ENCODE data around the gene NDUFAF2. TPM values are rescaled to one million over a fixed set of nuclear protein-coding genes. Genes with fewer than 3 reads are reported as not detected.

Gene NDUFAF2
- total RNA-seq, 1 experiment from 2014 or later: 60.8 TPM

- no TSS peak for BruUV-seq (replicated peaks)
- H3K4me3 ChIP-seq (ENCODE audit: low read depth, low read length): no peak overlapping the region
- Mint-ChIP-seq H3K9me3 (ENCODE audit: unreplicated experiment) (peaks cover 9% of the 10 kb centered on the region), H3K27me3 (ENCODE audit: insufficient read depth, unreplicated experiment) (no peaks in the 10 kb centered on the region), H3K36me3 (ENCODE audit: insufficient read depth, unreplicated experiment) (no peaks in the 10 kb centered on the region), H3K4me1 (ENCODE audit: low read depth, unreplicated experiment) (no peaks in the 10 kb centered on the region), H3K4me3 (ENCODE audit: unreplicated experiment) (no peak overlapping the region), H3K27ac (ENCODE audit: unreplicated experiment) (no peak overlapping the region)
- intact Hi-C loops (cut with micrococcal nuclease; ENCODE audit: unreplicated experiment): no loop called here
- TF ChIP-seq CTCF (IDR thresholded peaks at IDR 0.05; ENCODE audit: insufficient read depth in 1 of 2, low read depth in 1 of 2, low read length in 1 of 2, severe bottlenecking in 1 of 2, unreplicated experiment in 1 of 2): no peak
- H3K27me3 ChIP-seq (replicated peaks; ENCODE audit: control insufficient read depth, insufficient read depth, low read length): no peaks in the 10 kb centered on the region
- DNase-seq: no peak
- no peaks in the 10 kb centered on the region for H3K4me1 ChIP-seq
- ChIA-PET POLR2A (no interaction called here), CTCF (interaction anchor here (0.7 kb wide), 3 partner anchors 22 to 544 kb away, joined by 3 to 6 read pairs (median 6); no protein-coding TSS in a partner anchor)
- no peaks in the 10 kb centered on the region for H3K36me3 ChIP-seq (ENCODE audit: control insufficient read depth, insufficient read depth, low read length)
- H3K9me3 ChIP-seq: no peaks in the 10 kb centered on the region
Measured at GRCh38 chr5:60961685-60962084, 16.7 kb downstream of the NDUFAF2 start.

- Histone ChIP-seq H3K36me3 (ENCODE audit: control insufficient read depth, insufficient read depth, low read length) (no peaks in the 10 kb centered on the region), H3K4me1 (no peaks in the 10 kb centered on the region), H3K27me3 (replicated peaks; ENCODE audit: control insufficient read depth, insufficient read depth, low read length) (no peaks in the 10 kb centered on the region), H3K4me3 (ENCODE audit: low read depth, low read length) (no peak overlapping the region), H3K9me3 (no peaks in the 10 kb centered on the region)
- H3K27me3 Mint-ChIP-seq (ENCODE audit: insufficient read depth, unreplicated experiment): no peaks in the 10 kb centered on the region
- ChIA-PET POLR2A (no interaction called here), CTCF (no interaction called here)
- peaks cover 16% of the 10 kb centered on the region for H3K9me3 Mint-ChIP-seq (ENCODE audit: unreplicated experiment)
- no TSS peak for BruUV-seq (replicated peaks)
- DNase-seq: no peak
- H3K36me3 Mint-ChIP-seq (ENCODE audit: insufficient read depth, unreplicated experiment): no peaks in the 10 kb centered on the region
- H3K4me3 Mint-ChIP-seq (ENCODE audit: unreplicated experiment): no peak overlapping the region
- intact Hi-C loops (cut with micrococcal nuclease; ENCODE audit: unreplicated experiment): no loop called here
- no peak overlapping the region for H3K27ac Mint-ChIP-seq (ENCODE audit: unreplicated experiment)
- H3K4me1 Mint-ChIP-seq (ENCODE audit: low read depth, unreplicated experiment): peaks cover 3% of the 10 kb centered on the region
- TF ChIP-seq CTCF (IDR thresholded peaks at IDR 0.05; ENCODE audit: insufficient read depth in 1 of 2, low read depth in 1 of 2, low read length in 1 of 2, severe bottlenecking in 1 of 2, unreplicated experiment in 1 of 2): no peak
Measured at GRCh38 chr5:60972231-60972630, 27.2 kb downstream of the NDUFAF2 start.

- ChIA-PET POLR2A (interaction anchor here (0.9 kb wide), 1 partner anchor 278 kb away, joined by 3 read pairs; the partner anchor contains the start of gene DEPDC1B), CTCF (interaction anchor here (0.7 kb wide), 1 partner anchor 20 kb away, joined by 5 read pairs; no protein-coding TSS in a partner anchor)
- H3K27me3 ChIP-seq (replicated peaks; ENCODE audit: control insufficient read depth, insufficient read depth, low read length): no peaks in the 10 kb centered on the region
- H3K36me3 ChIP-seq (ENCODE audit: control insufficient read depth, insufficient read depth, low read length): no peaks in the 10 kb centered on the region
- no peak overlapping the region for H3K4me3 ChIP-seq (ENCODE audit: low read depth, low read length)
- no peak for DNase-seq
- peaks cover 13% of the 10 kb centered on the region for H3K4me1 ChIP-seq
- intact Hi-C loops (cut with micrococcal nuclease; ENCODE audit: unreplicated experiment): no loop called here
- Mint-ChIP-seq H3K4me1 (ENCODE audit: low read depth, unreplicated experiment) (peaks cover 14% of the 10 kb centered on the region), H3K9me3 (ENCODE audit: unreplicated experiment) (peaks cover 16% of the 10 kb centered on the region), H3K36me3 (ENCODE audit: insufficient read depth, unreplicated experiment) (no peaks in the 10 kb centered on the region), H3K27me3 (ENCODE audit: insufficient read depth, unreplicated experiment) (no peaks in the 10 kb centered on the region), H3K4me3 (ENCODE audit: unreplicated experiment) (no peak overlapping the region), H3K27ac (ENCODE audit: unreplicated experiment) (no peak overlapping the region)
- BruUV-seq (replicated peaks): no TSS peak
- H3K9me3 ChIP-seq: no peaks in the 10 kb centered on the region
- TF ChIP-seq CTCF (IDR thresholded peaks at IDR 0.05; ENCODE audit: insufficient read depth in 1 of 2, low read depth in 1 of 2, low read length in 1 of 2, severe bottlenecking in 1 of 2, unreplicated experiment in 1 of 2): no peak
Measured at GRCh38 chr5:60977956-60978737, 33.1 kb downstream of the NDUFAF2 start.

All from Caco-2 (cell line).